ENCODE data around the gene P2RY13.

The P2RY13 gene

DNA sequence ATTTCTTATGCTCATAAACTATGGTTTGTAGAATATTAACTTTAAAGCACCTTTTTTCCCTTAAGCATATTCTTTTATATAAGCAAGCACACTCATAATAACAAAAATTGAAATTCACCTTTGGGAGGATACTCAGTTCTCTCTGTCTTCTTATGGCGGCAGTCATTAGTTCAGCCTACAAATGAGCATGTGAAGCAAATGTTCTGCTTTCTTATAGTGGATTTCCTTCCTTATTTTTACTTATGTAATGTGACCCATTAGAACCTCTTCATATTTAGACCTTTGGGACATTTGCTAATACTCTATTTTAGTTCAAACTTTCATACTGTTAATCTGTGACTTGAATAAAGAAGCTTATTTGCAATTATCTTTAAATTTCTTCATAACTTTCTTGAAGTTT, at the start of gene P2RY13:
TSS of gene P2RY13 (minus strand) at position 187 of the 400 bp plus-strand sequence. CDS start at position 166, 21 bp downstream.
- H3K27ac ChIP-seq = no peak within 1 kb of the TSS
- no peak for TF ChIP-seq ZFX (IDR thresholded peaks at IDR 0.05; ENCODE audit: borderline replicate concordance)
- TF ChIP-seq, protein P1, sequence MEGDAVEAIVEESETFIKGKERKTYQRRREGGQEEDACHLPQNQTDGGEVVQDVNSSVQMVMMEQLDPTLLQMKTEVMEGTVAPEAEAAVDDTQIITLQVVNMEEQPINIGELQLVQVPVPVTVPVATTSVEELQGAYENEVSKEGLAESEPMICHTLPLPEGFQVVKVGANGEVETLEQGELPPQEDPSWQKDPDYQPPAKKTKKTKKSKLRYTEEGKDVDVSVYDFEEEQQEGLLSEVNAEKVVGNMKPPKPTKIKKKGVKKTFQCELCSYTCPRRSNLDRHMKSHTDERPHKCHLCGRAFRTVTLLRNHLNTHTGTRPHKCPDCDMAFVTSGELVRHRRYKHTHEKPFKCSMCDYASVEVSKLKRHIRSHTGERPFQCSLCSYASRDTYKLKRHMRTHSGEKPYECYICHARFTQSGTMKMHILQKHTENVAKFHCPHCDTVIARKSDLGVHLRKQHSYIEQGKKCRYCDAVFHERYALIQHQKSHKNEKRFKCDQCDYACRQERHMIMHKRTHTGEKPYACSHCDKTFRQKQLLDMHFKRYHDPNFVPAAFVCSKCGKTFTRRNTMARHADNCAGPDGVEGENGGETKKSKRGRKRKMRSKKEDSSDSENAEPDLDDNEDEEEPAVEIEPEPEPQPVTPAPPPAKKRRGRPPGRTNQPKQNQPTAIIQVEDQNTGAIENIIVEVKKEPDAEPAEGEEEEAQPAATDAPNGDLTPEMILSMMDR (IDR thresholded peaks at IDR 0.05) = no peak

DNA sequence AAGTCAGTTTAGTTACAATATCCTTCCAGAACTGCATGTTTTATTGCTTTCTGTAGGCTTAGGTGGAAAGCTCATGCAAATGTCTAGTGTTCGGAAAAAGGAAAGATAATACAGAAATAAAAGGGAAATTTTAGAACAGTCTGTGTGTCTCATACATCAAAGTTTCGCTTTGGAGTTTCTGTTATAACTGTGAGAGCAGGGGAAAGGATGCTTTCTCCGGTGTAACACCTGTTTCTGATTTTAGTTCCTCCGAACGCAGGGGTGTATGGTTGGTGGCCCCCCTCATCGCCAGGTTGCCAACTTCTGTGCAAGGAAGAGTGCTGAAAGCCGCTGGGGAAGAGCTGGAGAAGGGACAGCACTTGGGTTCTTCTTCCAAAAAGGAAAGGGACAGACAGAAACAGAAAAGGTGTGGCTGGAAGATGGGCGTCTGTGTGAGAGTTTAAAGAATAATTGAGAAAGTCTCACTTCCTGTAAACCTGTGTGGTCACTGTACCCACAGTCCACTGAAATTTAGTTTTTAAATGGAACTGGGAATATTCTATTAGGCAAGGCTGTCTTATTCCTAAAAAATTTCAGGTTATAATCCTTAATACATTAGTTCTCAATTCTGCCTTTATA, 48.5 kb upstream of the P2RY13 start:
- TF ChIP-seq, protein P1 (IDR thresholded peaks at IDR 0.05) = no peak
- no peak for TF ChIP-seq ZFX (IDR thresholded peaks at IDR 0.05; ENCODE audit: borderline replicate concordance)
- no peak overlapping the region for H3K27ac ChIP-seq

DNA sequence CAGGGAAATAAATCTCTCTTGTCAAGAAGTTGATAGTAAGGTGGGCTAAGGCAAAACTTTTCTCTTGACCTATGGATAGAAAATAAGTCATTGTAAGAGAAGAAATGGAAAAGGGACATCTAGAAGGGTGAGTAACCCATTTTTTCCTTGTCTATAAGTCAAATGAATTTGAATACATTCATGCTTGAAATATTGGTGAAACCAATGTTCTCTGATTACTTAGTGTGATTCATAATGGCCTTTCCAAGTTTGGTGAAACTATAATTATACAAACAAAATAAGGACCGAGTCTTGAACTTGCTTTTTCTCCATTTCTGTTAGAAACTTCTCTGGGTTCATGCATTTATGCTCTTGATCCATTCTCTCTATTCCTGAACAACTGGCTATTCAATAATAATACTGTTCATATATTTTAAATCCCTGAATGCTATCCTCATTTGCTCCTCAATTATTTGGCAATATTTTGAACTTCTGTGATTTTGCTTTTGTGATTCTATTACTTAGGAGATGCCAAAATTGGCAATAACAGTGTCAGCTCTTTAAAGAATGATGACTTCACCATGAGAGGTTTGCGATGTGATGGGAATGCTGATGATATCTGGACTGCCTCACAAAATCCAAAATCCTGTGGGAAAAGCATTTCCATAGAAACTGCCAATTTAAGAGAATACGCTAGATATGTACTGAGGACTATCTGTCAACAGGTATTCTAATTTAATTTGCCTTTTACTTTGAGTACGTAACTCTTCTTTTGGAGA, 42.9 kb upstream of the P2RY13 start:
- no peak overlapping the region for H3K27ac ChIP-seq
- TF ChIP-seq, protein P1 (IDR thresholded peaks at IDR 0.05) = no peak
- TF ChIP-seq ZFX (IDR thresholded peaks at IDR 0.05; ENCODE audit: borderline replicate concordance) = no peak

DNA sequence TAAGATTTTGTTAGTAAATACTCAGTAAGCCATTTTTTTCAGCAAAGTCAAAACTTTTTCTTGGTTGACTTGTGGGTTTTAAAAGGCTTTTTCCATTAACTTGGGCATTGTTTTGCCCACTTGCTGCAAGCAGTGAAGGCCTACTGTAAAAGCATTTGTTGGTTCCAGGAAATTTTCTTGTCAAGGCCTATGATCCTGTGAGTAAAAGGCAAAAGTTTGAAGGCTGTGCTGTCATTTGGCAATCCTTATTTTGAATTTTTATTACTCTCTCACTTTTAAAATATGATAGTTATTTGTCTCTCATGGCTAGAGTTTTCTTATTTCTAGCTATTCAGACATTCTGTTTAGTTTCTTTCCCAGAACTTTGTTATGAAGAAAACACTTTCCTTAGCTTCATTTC, 42.2 kb upstream of the P2RY13 start:
- no peak for TF ChIP-seq ZFX (IDR thresholded peaks at IDR 0.05; ENCODE audit: borderline replicate concordance)
- TF ChIP-seq, protein P1 (IDR thresholded peaks at IDR 0.05) = no peak
- H3K27ac ChIP-seq = no peak overlapping the region

DNA sequence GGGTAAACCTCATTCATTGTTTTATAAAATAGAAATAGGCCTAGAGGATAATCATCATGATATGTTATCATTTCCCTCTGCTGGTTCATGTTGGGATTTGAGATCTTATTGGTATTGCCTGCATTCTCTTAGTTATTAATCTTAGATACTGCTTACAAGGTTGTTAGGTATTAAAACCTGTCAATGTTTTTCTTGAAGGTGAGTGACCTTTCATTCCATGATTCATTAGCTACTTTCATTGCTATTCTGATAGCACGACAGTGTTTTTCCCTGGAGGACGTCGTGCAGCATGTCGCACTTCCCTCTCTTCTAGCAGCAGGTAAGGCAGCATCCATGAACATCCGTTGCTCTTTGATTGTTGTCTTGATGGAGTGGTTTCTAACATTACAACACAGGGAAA, 38.1 kb upstream of the P2RY13 start:
- no peak overlapping the region for H3K27ac ChIP-seq
- TF ChIP-seq, protein P1 (IDR thresholded peaks at IDR 0.05) = no peak
- TF ChIP-seq ZFX (IDR thresholded peaks at IDR 0.05; ENCODE audit: borderline replicate concordance) = no peak

DNA sequence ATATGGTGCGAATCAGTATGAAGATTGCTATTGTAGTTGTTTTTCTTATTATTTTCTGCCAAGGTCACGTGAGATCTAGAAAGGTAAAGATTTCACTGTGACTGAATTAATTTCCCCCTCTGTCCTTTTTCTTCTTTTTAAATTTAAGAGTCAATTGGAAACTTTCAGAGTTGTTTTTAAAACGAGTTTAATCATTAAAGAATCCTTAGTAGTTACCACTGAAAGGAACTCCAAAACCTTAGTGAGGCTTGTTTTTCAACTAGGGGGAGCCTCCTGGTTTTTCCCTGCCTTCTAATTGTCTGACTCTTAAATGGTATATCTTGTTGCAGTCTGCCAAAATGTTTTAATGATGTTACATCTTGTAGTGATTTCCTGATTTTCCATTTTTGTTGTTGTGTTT, 37.6 kb upstream of the P2RY13 start:
- H3K27ac ChIP-seq = no peak overlapping the region
- TF ChIP-seq, protein P1 (IDR thresholded peaks at IDR 0.05) = no peak
- TF ChIP-seq ZFX (IDR thresholded peaks at IDR 0.05; ENCODE audit: borderline replicate concordance) = no peak

DNA sequence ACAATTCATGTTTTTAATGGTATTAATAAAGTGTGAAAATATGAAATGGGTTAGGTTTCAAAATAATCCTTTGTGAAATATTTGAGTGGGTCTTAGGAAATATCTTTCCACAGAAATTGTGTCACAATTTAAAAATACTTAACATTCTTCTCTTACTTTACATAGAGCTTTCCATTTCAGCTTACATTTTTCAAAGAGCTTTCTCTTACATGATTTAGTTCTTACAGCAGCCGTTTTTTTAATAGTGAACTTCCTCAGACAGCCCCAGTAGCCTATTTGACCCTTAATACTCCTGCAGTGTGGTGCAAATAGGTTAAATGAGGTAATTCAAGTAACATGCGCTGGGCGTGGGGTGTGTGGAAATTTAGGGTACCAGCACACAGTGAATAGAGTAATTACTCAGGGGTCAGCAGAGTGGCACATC, 33.4 kb upstream of the P2RY13 start:
- TF ChIP-seq, protein P1 (IDR thresholded peaks at IDR 0.05) = no peak
- no peak for TF ChIP-seq ZFX (IDR thresholded peaks at IDR 0.05; ENCODE audit: borderline replicate concordance)
- no peak overlapping the region for H3K27ac ChIP-seq
